LHCN-M2 (cell line): ENCODE measurements around the gene DNAH12. TPM values are rescaled to one million over a fixed set of nuclear protein-coding genes. Genes with fewer than 3 reads are reported as not detected.

Experiments used
- total RNA-seq: library from RNA; depleted of rRNA; stranded (reverse); fragments of >200 nt; gene quantifications from 2 replicates; pipeline ENCODE4 v1.2.3, GENCODE V29; 2014; rRNA removed

Gene DNAH12
- total RNA-seq, 1 experiment from 2014 or later = 1.6 TPM

Other genes starting within 250 kb of the DNAH12 start
- gene PDE12, start 11.9 kb upstream of the DNAH12 start, total RNA-seq = 22.7 and 25.3 TPM in 2 replicates
- 266 and 275 TPM in 2 replicates for gene ARF4, start 53.0 kb upstream of the DNAH12 start, total RNA-seq
- gene DENND6A, start 148.7 kb upstream of the DNAH12 start, total RNA-seq = 9.8 and 14.8 TPM in 2 replicates
- gene SLMAP, start 212.0 kb upstream of the DNAH12 start, total RNA-seq = 30.0 and 32.3 TPM in 2 replicates